Mucosa of stomach (tissue), 1 donor: ENCODE data around the gene NCK2.

ENCODE experiments used
- H3K27me3 ChIP-seq: one replicate; pipeline ENCODE4 v1.7.0; 2013; ENCODE audit warnings: mild to moderate bottlenecking, low read length; ENCODE audit not compliant: control insufficient read depth, insufficient read depth
- H3K36me3 ChIP-seq: one replicate; pipeline ENCODE4 v1.7.0; 2013; ENCODE audit warnings: low read length; ENCODE audit not compliant: control insufficient read depth, insufficient read depth
- H3K4me1 ChIP-seq: one replicate; pipeline ENCODE4 v1.7.0; 2013; ENCODE audit warnings: mild to moderate bottlenecking, low read length; ENCODE audit not compliant: control insufficient read depth, insufficient read depth
- H3K4me3 ChIP-seq: one replicate; pipeline ENCODE4 v1.7.0; 2013; ENCODE audit warnings: low read length
- H3K9ac ChIP-seq: one replicate; pipeline ENCODE4 v1.7.0; 2013; ENCODE audit warnings: mild to moderate bottlenecking, low read length, moderate library complexity
- H3K9me3 ChIP-seq: one replicate; pipeline ENCODE4 v1.7.0; 2013; ENCODE audit warnings: mild to moderate bottlenecking, low read length, moderate library complexity; ENCODE audit not compliant: control insufficient read depth
- donor health status: Pancreatic carcinoma.

NCK2 gene

DNA sequence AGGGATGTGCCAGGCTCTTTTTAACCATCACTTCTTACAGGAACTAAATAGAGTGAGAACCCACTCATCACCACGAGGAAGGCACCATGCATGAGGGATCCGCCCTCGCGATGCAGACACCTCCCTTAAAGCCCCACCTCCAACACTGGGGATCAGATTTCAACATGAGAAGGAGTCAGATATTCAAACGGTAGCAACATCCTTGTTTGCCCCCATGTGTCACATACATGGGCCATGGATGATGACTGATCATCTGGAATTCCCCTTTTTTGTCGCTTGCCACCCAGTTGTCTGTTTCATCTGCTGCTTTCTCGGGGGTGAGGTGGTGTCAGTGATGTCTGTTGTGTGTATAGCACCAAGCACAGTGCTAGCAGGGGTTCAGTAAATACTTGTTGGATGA, 57.9 kb downstream of the NCK2 start:
- Histone ChIP-seq H3K4me3 (no peak overlapping the region), H3K36me3 (no peaks in the 10 kb centered on the region), H3K9ac (no peak overlapping the region), H3K4me1 (peaks cover 15% of the 10 kb centered on the region), H3K27me3 (no peaks in the 10 kb centered on the region), H3K9me3 (no peaks in the 10 kb centered on the region)

DNA sequence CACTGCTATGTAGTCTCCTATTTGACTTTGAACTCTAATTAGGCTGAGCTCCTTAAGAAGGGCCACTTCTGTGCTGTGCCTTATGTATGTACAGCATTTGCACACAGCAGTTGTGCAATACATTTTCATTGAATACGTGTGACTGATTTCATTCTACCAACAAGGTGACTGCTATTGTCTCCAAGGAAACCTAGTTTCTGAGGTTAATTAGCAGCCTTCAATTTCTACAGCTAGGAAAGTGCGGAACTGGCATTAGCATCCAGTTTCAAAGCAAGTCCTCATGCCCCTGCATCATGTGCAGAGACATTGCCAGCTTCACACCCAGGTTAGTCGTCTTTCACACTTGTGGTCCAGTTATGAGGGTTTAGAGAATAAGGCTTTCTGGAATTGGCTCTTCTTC, 58.6 kb downstream of the NCK2 start:
- no peak overlapping the region for H3K4me3 ChIP-seq
- peaks cover 13% of the 10 kb centered on the region for H3K4me1 ChIP-seq
- H3K9me3 ChIP-seq = no peaks in the 10 kb centered on the region
- H3K9ac ChIP-seq = no peak overlapping the region
- H3K36me3 ChIP-seq = no peaks in the 10 kb centered on the region
- no peaks in the 10 kb centered on the region for H3K27me3 ChIP-seq

DNA sequence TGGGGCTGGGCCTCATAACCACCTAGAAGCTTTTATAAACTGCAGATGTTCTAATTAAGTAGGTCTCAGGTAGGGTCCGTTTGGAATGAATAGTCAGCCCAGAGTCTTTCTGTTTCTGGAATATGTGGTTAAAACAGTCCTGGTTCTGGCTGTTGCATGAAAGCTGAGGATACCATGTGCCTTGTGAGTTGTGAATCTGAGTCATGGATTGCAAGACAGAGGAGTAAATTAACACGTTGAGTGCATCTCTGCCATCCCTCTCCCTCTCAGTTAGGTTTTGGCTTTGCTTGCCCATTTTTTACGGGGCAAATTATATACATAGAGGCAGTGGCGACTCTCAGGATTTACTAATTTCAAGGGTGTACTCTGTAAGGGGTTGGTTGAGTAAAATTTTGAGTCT, 59.1 kb downstream of the NCK2 start:
- no peak overlapping the region for H3K9ac ChIP-seq
- no peak overlapping the region for H3K4me3 ChIP-seq
- peaks cover 13% of the 10 kb centered on the region for H3K4me1 ChIP-seq
- no peaks in the 10 kb centered on the region for H3K27me3 ChIP-seq
- H3K9me3 ChIP-seq = no peaks in the 10 kb centered on the region
- no peaks in the 10 kb centered on the region for H3K36me3 ChIP-seq

DNA sequence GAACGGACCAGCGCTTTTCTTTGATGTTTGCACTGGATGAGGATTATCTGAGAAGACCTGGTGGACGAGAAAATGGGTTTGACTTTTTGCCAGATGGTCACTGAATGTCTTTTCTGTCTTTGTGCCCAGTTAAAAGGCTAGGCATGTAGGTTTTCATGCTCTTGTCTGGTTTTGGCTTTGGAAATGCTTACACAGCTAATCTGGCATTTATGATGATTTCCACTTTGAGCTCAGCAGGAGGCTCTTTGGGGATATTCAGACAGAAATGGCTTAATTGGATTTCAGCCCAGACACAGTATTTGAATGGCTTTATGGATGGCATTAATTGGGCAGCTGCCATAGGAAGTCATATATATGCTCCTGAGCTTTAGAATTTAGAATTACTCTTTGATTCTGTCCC, 59.6 kb downstream of the NCK2 start:
- H3K9ac ChIP-seq = no peak overlapping the region
- no peaks in the 10 kb centered on the region for H3K27me3 ChIP-seq
- H3K4me1 ChIP-seq = peaks cover 13% of the 10 kb centered on the region
- H3K4me3 ChIP-seq = no peak overlapping the region
- no peaks in the 10 kb centered on the region for H3K9me3 ChIP-seq
- H3K36me3 ChIP-seq = no peaks in the 10 kb centered on the region

DNA sequence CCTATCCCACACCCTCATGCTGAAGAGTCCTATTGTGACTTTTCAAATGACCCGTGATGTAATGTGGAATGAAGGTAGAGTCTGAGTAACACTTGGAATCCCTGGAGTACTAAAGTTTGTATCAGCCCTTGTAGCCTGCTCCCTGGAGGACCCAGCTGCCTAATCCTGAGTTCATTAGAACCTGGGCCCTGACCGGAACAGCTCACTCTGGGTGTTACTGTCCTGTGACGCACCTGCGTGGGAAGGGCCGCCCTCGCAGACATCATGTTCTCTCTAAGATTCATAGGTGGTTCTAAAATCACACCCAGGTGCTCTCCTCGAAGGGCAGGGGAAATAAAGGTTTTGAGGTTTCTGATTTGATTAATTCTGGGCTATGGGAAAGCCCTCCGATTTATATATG, 62.3 kb downstream of the NCK2 start:
- Histone ChIP-seq H3K36me3 (no peaks in the 10 kb centered on the region), H3K27me3 (no peaks in the 10 kb centered on the region), H3K9ac (no peak overlapping the region), H3K4me1 (peaks cover 16% of the 10 kb centered on the region), H3K9me3 (no peaks in the 10 kb centered on the region), H3K4me3 (no peak overlapping the region)

DNA sequence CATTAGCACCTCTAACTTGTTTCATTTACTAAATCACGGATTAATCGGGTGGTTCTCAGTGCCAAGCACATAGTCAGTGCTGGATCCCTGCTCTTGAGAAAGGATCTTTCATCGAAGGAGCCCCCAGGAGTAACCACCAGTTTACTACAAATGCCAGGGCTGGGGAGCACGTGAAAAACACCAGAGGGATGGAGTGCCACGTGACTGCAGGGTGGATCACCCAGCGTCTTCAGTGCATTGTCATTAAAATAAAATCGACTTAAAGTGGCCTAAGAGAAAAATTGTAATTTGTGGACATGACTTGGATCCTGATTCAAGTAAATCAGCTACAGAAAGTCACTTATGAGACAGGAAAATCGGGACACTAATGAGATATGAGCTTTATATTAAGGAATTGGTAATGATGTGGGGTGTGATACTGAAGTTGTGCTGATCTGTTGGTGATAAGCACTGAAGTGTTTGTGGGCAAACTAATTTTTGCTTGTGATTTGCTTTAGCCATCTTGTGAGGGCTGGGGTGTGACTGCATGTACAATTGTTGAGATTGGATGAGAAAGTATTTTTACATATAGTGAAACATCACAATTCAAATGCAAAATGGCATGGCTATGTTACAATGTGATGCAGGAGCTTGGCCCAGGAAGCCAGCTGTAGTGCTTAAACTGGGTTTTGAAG, 63.8 kb downstream of the NCK2 start:
- H3K27me3 ChIP-seq = no peaks in the 10 kb centered on the region
- no peak overlapping the region for H3K4me3 ChIP-seq
- H3K4me1 ChIP-seq = peaks cover 18% of the 10 kb centered on the region
- no peak overlapping the region for H3K9ac ChIP-seq
- H3K36me3 ChIP-seq = no peaks in the 10 kb centered on the region
- H3K9me3 ChIP-seq = no peaks in the 10 kb centered on the region

DNA sequence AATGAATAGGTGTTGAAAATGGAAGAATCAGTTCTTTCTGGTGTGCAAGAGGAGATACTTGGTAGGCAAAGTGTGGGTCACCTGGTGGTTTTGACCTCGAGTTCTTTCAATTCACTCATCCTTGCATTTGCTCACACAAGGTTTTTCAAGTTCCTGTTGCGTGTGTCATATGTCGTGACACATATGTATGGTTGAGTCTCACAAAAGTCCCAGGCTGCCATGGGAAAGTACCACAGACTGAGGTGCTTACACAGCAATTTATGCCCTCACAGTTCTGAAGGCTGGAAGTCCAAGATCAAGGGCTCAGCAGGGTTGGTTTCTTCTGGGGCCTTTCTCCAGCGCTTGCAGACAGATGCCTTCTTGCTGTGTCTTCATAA, 64.4 kb downstream of the NCK2 start:
- Histone ChIP-seq H3K27me3 (no peaks in the 10 kb centered on the region), H3K4me1 (peaks cover 18% of the 10 kb centered on the region)

DNA sequence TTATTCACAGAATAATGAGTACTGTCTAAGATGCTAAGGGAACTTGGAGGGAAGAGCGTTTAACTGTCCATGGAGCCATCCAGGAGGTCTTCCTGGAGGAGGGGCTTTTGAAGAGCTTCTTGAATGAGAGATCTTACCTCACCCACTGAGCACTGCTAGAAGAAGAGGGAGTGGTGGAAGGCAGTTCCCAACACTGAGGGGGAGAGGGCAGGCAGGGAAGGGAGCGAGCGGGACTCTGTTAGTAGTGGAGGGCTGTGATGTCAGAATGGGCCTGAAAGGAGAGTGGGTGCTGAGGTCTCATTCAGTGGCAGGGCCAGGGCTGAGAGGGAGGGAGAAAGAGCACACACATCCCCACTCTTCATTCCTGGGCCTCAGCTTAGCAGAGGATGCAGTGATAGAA, 65.0 kb downstream of the NCK2 start:
- no peaks in the 10 kb centered on the region for H3K27me3 ChIP-seq
- H3K9ac ChIP-seq = no peak overlapping the region
- H3K36me3 ChIP-seq = no peaks in the 10 kb centered on the region
- H3K4me3 ChIP-seq = no peak overlapping the region
- H3K4me1 ChIP-seq = peaks cover 24% of the 10 kb centered on the region
- H3K9me3 ChIP-seq = no peaks in the 10 kb centered on the region

More for the DNA sequence above, 64.4 kb downstream of the NCK2 start:
- no peak overlapping the region for H3K9ac ChIP-seq
- H3K4me3 ChIP-seq = no peak overlapping the region
- no peaks in the 10 kb centered on the region for H3K9me3 ChIP-seq
- H3K36me3 ChIP-seq = no peaks in the 10 kb centered on the region

DNA sequence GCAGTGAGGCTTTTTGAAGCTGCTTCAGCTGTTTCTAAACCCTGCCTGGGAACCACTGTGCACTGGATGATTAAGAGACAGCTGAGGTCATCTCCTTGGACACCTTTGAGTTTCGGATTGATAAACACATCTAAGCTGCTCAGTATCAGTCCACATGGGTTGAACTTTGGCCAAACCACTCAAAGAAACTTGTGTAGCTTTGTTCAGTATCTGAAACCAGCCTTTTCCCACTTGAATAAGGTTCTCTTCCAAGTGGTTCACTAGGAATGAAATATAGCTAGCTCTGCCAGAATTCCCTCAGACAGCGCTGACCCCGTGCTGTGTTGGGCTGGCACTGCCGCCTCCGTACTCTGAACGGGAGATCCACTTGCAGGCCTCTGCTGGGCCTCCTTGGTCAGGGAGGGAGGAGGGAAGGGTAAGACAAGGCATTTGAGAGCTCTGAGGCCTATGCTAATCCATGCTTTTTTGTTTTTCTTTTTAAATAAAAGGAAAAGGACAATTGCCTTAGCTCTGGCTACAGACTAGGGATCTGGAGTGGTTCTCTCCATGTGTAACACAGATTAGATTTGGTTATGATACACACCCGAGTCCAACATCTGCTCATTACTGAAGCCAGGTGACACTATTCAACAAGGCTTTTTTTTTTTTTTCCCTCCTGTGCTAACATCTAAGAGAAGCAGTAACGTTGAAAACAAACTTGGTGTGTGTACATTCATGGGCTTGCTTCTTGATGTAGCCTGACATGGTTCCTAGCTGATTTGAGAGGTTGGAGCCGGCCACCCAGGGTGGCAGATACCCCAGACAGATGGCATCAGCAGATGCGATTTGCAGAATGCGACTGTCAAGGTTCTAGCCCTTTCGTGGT, 67.7 kb downstream of the NCK2 start:
- Histone ChIP-seq H3K9ac (no peak overlapping the region), H3K4me1 (peaks cover 24% of the 10 kb centered on the region), H3K36me3 (no peaks in the 10 kb centered on the region), H3K9me3 (no peaks in the 10 kb centered on the region), H3K27me3 (no peaks in the 10 kb centered on the region), H3K4me3 (no peak overlapping the region)

DNA sequence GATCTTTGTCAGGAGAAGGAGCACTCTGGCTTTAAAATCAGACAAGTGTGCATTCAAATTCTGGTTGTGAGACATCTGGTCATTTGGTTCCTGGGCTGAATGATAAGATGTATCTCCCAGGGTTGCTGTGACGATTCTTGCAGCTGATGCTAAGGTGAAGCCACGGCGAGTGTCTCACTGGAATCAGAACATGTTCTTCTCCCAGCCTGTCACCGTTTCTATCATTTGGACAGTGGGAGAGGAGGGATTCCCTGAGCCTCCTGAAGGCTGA, 68.3 kb downstream of the NCK2 start:
- H3K9ac ChIP-seq = no peak overlapping the region

GRCh38 chr2:105813405-105813804, 68.7 kb downstream of the NCK2 start:
- Histone ChIP-seq H3K4me1 (peaks cover 24% of the 10 kb centered on the region), H3K36me3 (no peaks in the 10 kb centered on the region), H3K9ac (no peak overlapping the region), H3K4me3 (no peak overlapping the region), H3K27me3 (no peaks in the 10 kb centered on the region), H3K9me3 (no peaks in the 10 kb centered on the region)

More for the DNA sequence above, 68.3 kb downstream of the NCK2 start:
- peaks cover 24% of the 10 kb centered on the region for H3K4me1 ChIP-seq
- no peak overlapping the region for H3K4me3 ChIP-seq
- no peaks in the 10 kb centered on the region for H3K9me3 ChIP-seq
- no peaks in the 10 kb centered on the region for H3K36me3 ChIP-seq
- no peaks in the 10 kb centered on the region for H3K27me3 ChIP-seq

DNA sequence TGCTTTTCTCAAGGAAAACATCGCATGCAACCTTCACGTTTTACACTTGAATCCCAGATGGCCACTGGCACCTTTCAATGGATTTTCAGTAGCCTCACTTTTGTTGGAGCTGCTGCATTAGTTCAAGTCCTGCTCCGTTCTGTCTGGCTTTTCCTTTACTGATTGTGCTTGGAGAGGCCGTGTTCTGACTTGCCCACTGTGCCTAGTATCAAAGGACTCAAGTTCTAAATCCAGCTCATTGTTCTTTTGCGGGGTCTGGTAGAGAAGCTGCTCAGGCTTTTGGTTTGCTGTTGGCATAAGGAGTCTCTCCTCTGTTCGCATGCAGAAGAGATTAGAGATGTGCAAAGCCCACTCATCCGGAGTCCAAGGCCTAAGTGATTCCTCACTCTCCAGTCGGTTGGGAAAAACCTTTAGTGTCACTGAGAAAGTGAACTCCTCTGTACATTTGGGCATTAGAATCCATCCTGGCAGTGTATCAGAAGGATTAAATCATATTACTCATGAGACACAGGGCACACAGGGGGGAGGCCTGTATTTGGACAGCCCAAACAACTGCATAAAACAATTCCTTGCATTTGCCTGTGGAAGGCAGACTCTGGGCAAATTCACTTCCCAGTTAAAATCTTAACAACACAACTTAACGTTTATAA, 69.7 kb downstream of the NCK2 start:
- no peak overlapping the region for H3K4me3 ChIP-seq
- no peaks in the 10 kb centered on the region for H3K27me3 ChIP-seq
- H3K9ac ChIP-seq = no peak overlapping the region
- H3K36me3 ChIP-seq = no peaks in the 10 kb centered on the region
- no peaks in the 10 kb centered on the region for H3K9me3 ChIP-seq
- H3K4me1 ChIP-seq = peaks cover 24% of the 10 kb centered on the region
